IMR-90 (cell line): ENCODE data around the gene FOXI3. TPM values are rescaled to one million over a fixed set of nuclear protein-coding genes. Genes with fewer than 3 reads are reported as not detected.

ENCODE experiments used
- ATAC-seq: fragments of 200-7000 bp; cut with Tn5 transposase; 2 replicates; pipeline ENCODE4 v1.9.1; 2020; ENCODE audit warnings: low read depth, mild to moderate bottlenecking, moderate library complexity
- BruUV-seq: library from RNA; stranded (reverse); fragments of 400-500 nt; replicated peaks from 2 replicates; lab custom pipeline; 2021; lab: Mats Ljungman, UMichigan
- CTCF ChIA-PET: fragments of 300-600 bp; formaldehyde crosslinking; extraction: SDS; loops from one replicate; lab custom pipeline; 2021; ENCODE audit warnings: antibody characterized with exemption; lab: Yijun Ruan, JAX
- POLR2A ChIA-PET: fragments of 300-600 bp; sonication (Branson Sonifier 250); formaldehyde crosslinking; loops from one replicate; lab custom pipeline; 2022; ENCODE audit warnings: antibody characterized with exemption; ENCODE audit not compliant: unreplicated experiment; lab: Charles Lee
- DNase-seq: peaks from one replicate; pipeline ENCODE4 v3.0.0; 2013
- H2AFZ ChIP-seq: replicated peaks from 2 replicates; pipeline ENCODE3; 2013; ENCODE audit warnings: low read length, mild to moderate bottlenecking; ENCODE audit not compliant: poor library complexity
- H2AK5ac ChIP-seq: 2 replicates; pipeline ENCODE4 v1.6.1; 2013; ENCODE audit warnings: low read depth, low read length, inconsistent platforms
- H2AK9ac ChIP-seq: replicated peaks from 2 replicates; pipeline ENCODE3; 2013; ENCODE audit warnings: mild to moderate bottlenecking, low read depth, low read length, moderate library complexity; ENCODE audit not compliant: poor library complexity
- H2BK120ac ChIP-seq: 2 replicates; pipeline ENCODE4 v1.6.1; 2013; ENCODE audit warnings: low read depth, low read length, inconsistent platforms
- H2BK15ac ChIP-seq: 3 replicates; pipeline ENCODE4 v1.6.1; 2013; ENCODE audit warnings: low read depth, low read length, inconsistent platforms
- H2BK20ac ChIP-seq: 2 replicates; pipeline ENCODE4 v1.6.1; 2013; ENCODE audit warnings: low read depth, mild to moderate bottlenecking, inconsistent platforms, low read length, moderate library complexity
- H2BK5ac ChIP-seq: 2 replicates; pipeline ENCODE4 v1.6.1; 2013; ENCODE audit warnings: mild to moderate bottlenecking, low read depth, low read length, inconsistent platforms; ENCODE audit not compliant: poor library complexity, severe bottlenecking
- H3K14ac ChIP-seq: replicated peaks from 2 replicates; pipeline ENCODE4 v1.6.1; 2013; ENCODE audit warnings: low read depth, low read length, inconsistent platforms
- H3K18ac ChIP-seq: 2 replicates; pipeline ENCODE4 v1.6.1; 2013; ENCODE audit warnings: low read depth, low read length, control low read depth
- H3K23ac ChIP-seq: 2 replicates; pipeline ENCODE4 v1.6.1; 2013; ENCODE audit warnings: low read depth, low read length, inconsistent platforms
- H3K27ac ChIP-seq: 2 replicates; pipeline ENCODE4 v1.5.1; 2013; ENCODE audit warnings: mild to moderate bottlenecking, control low read depth, low read length; ENCODE audit not compliant: insufficient read depth
- H3K27me3 ChIP-seq: 2 replicates; pipeline ENCODE4 v1.6.1; 2013; ENCODE audit warnings: low read length; ENCODE audit not compliant: control insufficient read depth, insufficient read depth
- H3K36me3 ChIP-seq: 2 replicates; pipeline ENCODE4 v1.6.1; 2013; ENCODE audit warnings: low read length, mixed read lengths; ENCODE audit not compliant: control insufficient read depth, insufficient read depth
- H3K4ac ChIP-seq: 2 replicates; pipeline ENCODE4 v1.6.1; 2013; ENCODE audit warnings: low read depth, low read length, inconsistent platforms
- H3K4me1 ChIP-seq: 2 replicates; pipeline ENCODE4 v1.6.1; 2013; ENCODE audit warnings: low read length, mixed read lengths; ENCODE audit not compliant: control insufficient read depth, insufficient read depth
- H3K4me2 ChIP-seq: 2 replicates; pipeline ENCODE4 v1.6.1; 2013; ENCODE audit warnings: low read depth, mild to moderate bottlenecking, control low read depth, low read length, moderate library complexity
- H3K4me3 ChIP-seq: 2 replicates; pipeline ENCODE4 v1.5.1; 2013; ENCODE audit warnings: low read depth, mild to moderate bottlenecking, control low read depth, low read length, moderate library complexity; ENCODE audit not compliant: insufficient read depth
- H3K56ac ChIP-seq: 2 replicates; pipeline ENCODE4 v1.6.1; 2013; ENCODE audit warnings: low read length, inconsistent platforms; ENCODE audit not compliant: insufficient read depth; ENCODE audit errors: extremely low read depth
- H3K79me1 ChIP-seq, 2 experiments: 2 replicates each; pipeline ENCODE4 v1.6.1; 2013; ENCODE audit warnings: low read length in 2 of 2, inconsistent platforms in 1 of 2, low read depth in 1 of 2
- H3K9ac ChIP-seq: 2 replicates; pipeline ENCODE4 v1.6.1; 2013; ENCODE audit warnings: low read depth, low read length, control low read depth
- H3K9me1 ChIP-seq: 2 replicates; pipeline ENCODE4 v1.6.1; 2013; ENCODE audit warnings: low read length, inconsistent platforms; ENCODE audit not compliant: insufficient read depth
- H3K9me3 ChIP-seq: 2 replicates; pipeline ENCODE4 v1.6.1; 2013; ENCODE audit warnings: low read length; ENCODE audit not compliant: control insufficient read depth, insufficient read depth
- H4K20me1 ChIP-seq: 2 replicates; pipeline ENCODE4 v1.6.1; 2013; ENCODE audit warnings: low read length, inconsistent platforms; ENCODE audit not compliant: insufficient read depth
- H4K5ac ChIP-seq: 2 replicates; pipeline ENCODE4 v1.6.1; 2013; ENCODE audit warnings: mild to moderate bottlenecking, low read depth, low read length, control low read depth
- H4K8ac ChIP-seq, 2 experiments: 2 replicates each; pipeline ENCODE4 v1.6.1; 2013; ENCODE audit warnings: low read depth in 2 of 2, low read length in 2 of 2, control low read depth in 1 of 2, inconsistent platforms in 1 of 2
- H4K91ac ChIP-seq: 2 replicates; pipeline ENCODE4 v1.6.1; 2013; ENCODE audit warnings: low read depth, low read length, inconsistent platforms; ENCODE audit not compliant: insufficient read depth
- BHLHE40 ChIP-seq: fragments of 150-350 bp; IDR thresholded peaks from 2 replicates; pipeline ENCODE4 v1.6.1; 2016; ENCODE audit warnings: mild to moderate bottlenecking, low read depth, low read length
- MAFK ChIP-seq: IDR thresholded peaks from 2 replicates; pipeline ENCODE4 v1.6.1; 2012; ENCODE audit warnings: low read depth, low read length, improper control_type of control experiment
- WGBS, 2 experiments: methylation state at CpG; one replicate each; pipeline versions ENCODE4 v1.1.5 to v1.1.7; 2013; ENCODE audit warnings: missing lambda C conversion rate in 2 of 2; ENCODE audit not compliant: insufficient read length in 1 of 2; ENCODE audit errors: extremely low coverage in 2 of 2; 5-methylcytosine and 5-hydroxymethylcytosine counted together
- dilution Hi-C: fragments of 300-500 bp; cut with HindIII; formaldehyde crosslinking; loops from one replicate; pipeline ENCODE4 v1.14.3; 2018; ENCODE audit warnings: low sequenced_read_pairs; ENCODE audit not compliant: unreplicated experiment
- in situ Hi-C: fragments of 300-500 bp; cut with MboI; formaldehyde crosslinking; loops from 3 replicates; pipeline ENCODE4 v1.14.3; 2019; ENCODE audit warnings: low sequenced_read_pairs, inconsistent platforms, mixed read lengths
- intact Hi-C: fragments of 100-400 bp; cut with micrococcal nuclease; formaldehyde crosslinking; loops from 2 replicates; pipeline ENCODE4 v1.10.0; 2022
- polyA plus RNA-seq, 3 experiments: library from polyadenylated mRNA; depleted of rRNA; stranded (reverse); fragments of >200 nt; gene quantifications; 2 replicates each; pipeline ENCODE4 v1.2.3, GENCODE V29; 2012; ENCODE audit warnings: low replicate concordance in 1 of 3
- total RNA-seq: library from RNA; depleted of rRNA; stranded (reverse); fragments of >200 nt; gene quantifications from 2 replicates; pipeline ENCODE4 v1.2.3, GENCODE V29; 2012
- TF ChIP-seq, protein P1 (sequence below): fragments of 150-350 bp; IDR thresholded peaks from 2 replicates; pipeline ENCODE4 v1.6.1; 2017; ENCODE audit warnings: mild to moderate bottlenecking, antibody characterized with exemption, low read length, low read depth
- TF ChIP-seq, protein P2 (sequence below): conservative IDR thresholded peaks from 2 replicates; pipeline ENCODE4 v1.5.1; 2012; ENCODE audit warnings: mild to moderate bottlenecking, low read depth, low read length, improper control_type of control experiment

The FOXI3 gene
- total and polyA plus RNA-seq, 2 of the 4 experiments (the other 2 are of a cell fraction) = not detected

DNA sequence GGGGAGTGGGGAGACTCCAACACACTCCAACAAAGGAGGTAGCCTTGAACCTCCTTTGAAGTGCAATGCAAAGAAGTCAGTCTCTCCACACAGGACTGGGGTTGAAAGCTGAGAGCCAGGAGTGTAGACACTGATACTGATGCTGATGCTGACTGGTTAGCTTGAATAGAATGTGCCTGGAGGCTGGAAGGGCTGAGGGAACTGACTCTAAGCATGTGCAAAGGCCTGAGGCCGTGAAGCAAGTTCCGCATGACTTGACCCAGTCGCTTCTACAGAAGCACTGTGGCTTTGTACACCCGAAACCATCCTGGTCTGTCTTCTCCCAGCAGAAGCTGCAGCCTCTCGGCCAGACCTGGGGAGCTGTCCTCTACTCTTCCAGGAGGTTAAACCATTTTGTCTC lies 10.4 kb downstream of the FOXI3 start:
- dilution Hi-C loops = no loop called here

More for the DNA sequence above, 10.4 kb downstream of the FOXI3 start:
- peaks cover 3% of the 10 kb centered on the region; the same call in 1 of the 2 replicates for H3K27me3 ChIP-seq
- DNase-seq = no peak
- no peak overlapping the region for H2AFZ ChIP-seq
- intact Hi-C loops (no loop called here), in situ Hi-C loops (no loop called here)
- no peak overlapping the region for H4K8ac ChIP-seq
- no peaks in the 10 kb centered on the region for H3K9me3 ChIP-seq
- H3K9ac ChIP-seq = no peak overlapping the region
- TF ChIP-seq BHLHE40 (no peak), MAFK (no peak)
- TF ChIP-seq, protein P1, sequence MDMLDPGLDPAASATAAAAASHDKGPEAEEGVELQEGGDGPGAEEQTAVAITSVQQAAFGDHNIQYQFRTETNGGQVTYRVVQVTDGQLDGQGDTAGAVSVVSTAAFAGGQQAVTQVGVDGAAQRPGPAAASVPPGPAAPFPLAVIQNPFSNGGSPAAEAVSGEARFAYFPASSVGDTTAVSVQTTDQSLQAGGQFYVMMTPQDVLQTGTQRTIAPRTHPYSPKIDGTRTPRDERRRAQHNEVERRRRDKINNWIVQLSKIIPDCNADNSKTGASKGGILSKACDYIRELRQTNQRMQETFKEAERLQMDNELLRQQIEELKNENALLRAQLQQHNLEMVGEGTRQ = no peak
- TF ChIP-seq, protein P2, sequence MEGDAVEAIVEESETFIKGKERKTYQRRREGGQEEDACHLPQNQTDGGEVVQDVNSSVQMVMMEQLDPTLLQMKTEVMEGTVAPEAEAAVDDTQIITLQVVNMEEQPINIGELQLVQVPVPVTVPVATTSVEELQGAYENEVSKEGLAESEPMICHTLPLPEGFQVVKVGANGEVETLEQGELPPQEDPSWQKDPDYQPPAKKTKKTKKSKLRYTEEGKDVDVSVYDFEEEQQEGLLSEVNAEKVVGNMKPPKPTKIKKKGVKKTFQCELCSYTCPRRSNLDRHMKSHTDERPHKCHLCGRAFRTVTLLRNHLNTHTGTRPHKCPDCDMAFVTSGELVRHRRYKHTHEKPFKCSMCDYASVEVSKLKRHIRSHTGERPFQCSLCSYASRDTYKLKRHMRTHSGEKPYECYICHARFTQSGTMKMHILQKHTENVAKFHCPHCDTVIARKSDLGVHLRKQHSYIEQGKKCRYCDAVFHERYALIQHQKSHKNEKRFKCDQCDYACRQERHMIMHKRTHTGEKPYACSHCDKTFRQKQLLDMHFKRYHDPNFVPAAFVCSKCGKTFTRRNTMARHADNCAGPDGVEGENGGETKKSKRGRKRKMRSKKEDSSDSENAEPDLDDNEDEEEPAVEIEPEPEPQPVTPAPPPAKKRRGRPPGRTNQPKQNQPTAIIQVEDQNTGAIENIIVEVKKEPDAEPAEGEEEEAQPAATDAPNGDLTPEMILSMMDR = no peak
- no peak overlapping the region for H2BK15ac ChIP-seq
- H3K4me1 ChIP-seq = no peaks in the 10 kb centered on the region
- H4K20me1 ChIP-seq = no peaks in the 10 kb centered on the region
- no peak overlapping the region for H4K5ac ChIP-seq
- ChIA-PET CTCF (no interaction called here), POLR2A (no interaction called here)
- no peak overlapping the region for H3K56ac ChIP-seq
- H4K91ac ChIP-seq = no peak overlapping the region
- H3K23ac ChIP-seq = no peak overlapping the region
- H3K79me1 ChIP-seq = no peaks in the 10 kb centered on the region
- no peak overlapping the region for H2BK20ac ChIP-seq
- no peak overlapping the region for H3K14ac ChIP-seq
- no peaks in the 10 kb centered on the region for H3K36me3 ChIP-seq
- no peak overlapping the region for H3K27ac ChIP-seq
- no peaks in the 10 kb centered on the region for H3K9me1 ChIP-seq
- H2BK120ac ChIP-seq = no peak overlapping the region
- no peak overlapping the region for H3K4ac ChIP-seq
- no peak overlapping the region for H3K4me2 ChIP-seq
- H2AK9ac ChIP-seq = no peak overlapping the region
- no TSS peak for BruUV-seq
- no peak overlapping the region for H3K4me3 ChIP-seq
- WGBS, 2 experiments = 57% methylated on average over 3 of the region's 5 CpGs; no CpG with 5 or more reads in 1 of the 2 experiments
- ATAC-seq = no peak
- no peak overlapping the region for H3K18ac ChIP-seq
- H2BK5ac ChIP-seq = no peak overlapping the region
- H2AK5ac ChIP-seq = no peak overlapping the region
